Skeletal muscle cell (primary cell): ENCODE data around the gene GPR148.

Experiments
- DNase-seq: peaks from one replicate; pipeline ENCODE4 v3.0.0-alpha.2; 2010; ENCODE audit warnings: low read depth
- H3K4me3 ChIP-seq: 2 replicates; pipeline ENCODE4 v1.5.1; 2011; ENCODE audit warnings: low read depth, mild to moderate bottlenecking, control low read depth, low read length, moderate library complexity

Gene GPR148

GRCh38 chr2:130766037-130766436 lies 37.2 kb downstream of the GPR148 start:
- H3K4me3 ChIP-seq = no peak overlapping the region
- no peak for DNase-seq

DNA sequence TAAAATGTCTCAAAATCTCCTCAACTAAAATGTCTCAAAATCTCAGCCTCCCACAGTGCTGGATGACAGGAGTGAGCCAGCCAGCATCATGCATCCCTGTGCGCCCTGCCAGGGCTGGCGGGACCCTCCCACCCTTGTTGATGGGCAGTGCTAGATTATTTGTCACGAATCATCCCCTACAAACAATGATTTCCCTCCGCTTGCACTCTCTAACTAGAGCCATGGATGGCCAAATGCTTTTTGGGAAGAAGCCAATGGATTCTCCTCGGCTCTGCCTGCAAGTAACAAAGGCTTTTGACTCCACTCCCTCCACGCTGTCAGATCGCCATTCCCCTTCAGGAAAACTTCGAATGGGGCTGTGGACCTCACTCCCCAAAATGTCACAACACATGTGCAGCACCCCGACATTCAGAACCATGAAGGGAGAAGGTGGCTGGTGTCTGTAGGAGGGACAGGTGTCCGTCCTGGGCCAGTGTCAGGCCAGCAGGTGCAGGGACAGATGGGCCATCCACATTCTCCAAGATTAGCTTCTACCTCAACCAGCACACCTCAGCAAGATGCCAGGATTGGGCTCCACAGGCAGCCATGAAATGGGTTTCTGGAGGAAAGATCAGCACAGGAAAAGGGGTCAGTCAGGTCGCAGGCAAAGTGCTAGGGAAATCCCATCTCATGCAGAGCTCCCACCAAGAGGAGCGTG lies 38.0 kb downstream of the GPR148 start:
- no peak for DNase-seq
- no peak overlapping the region for H3K4me3 ChIP-seq

- H3K4me3 ChIP-seq = no peak overlapping the region
- DNase-seq = no peak
These were observed 38.5 kb downstream of the GPR148 start for GRCh38 chr2:130767408-130767775.

DNA sequence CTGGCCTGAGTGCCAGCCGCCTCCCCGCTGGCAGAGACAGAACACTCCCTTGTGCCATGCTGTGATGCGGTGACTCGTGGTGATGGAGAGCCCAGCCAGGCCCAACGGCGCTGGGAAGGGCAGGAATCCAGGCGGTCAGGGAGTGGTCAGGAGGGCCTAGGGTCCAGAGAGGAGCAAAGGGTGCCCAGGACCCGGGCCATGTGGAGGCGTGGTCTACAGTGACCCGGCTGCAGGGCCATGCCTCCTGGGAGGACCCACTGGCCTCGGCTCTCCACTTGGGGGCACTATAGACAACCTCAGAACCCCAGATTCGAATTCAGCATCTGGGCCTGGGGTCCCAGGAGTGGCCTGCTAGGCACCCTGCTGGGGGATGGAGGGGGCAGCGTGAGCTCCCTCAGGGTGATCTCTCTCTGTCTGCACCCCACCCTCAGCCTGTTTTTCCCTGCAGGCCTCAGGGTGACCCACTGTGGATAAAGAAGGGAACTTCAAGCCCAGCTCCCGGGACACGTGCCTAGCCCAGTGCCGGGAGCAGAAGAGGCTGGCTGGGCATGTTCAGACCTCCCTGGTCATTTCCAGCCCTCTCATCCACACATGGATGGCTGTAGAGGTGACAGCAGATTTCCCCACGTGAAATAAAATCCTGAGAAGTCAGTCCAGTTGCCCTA lies 39.5 kb downstream of the GPR148 start:
- DNase-seq = no peak
- no peak overlapping the region for H3K4me3 ChIP-seq

GRCh38 chr2:130769343-130769907 lies 40.6 kb downstream of the GPR148 start:
- H3K4me3 ChIP-seq = no peak overlapping the region
- no peak for DNase-seq

- no peak for DNase-seq
- H3K4me3 ChIP-seq = no peak overlapping the region
These were observed 47.7 kb downstream of the GPR148 start for GRCh38 chr2:130776550-130776949.

GRCh38 chr2:130778781-130779180 lies 49.9 kb downstream of the GPR148 start:
- DNase-seq = no peak
- no peak overlapping the region for H3K4me3 ChIP-seq
